HG03196 (cell line): ENCODE measurements around the gene GALNT15.

Experiments used
- ATAC-seq: cut with Tn5 transposase; IDR thresholded peaks from one replicate; pipeline ENCODE4 v1.9.1; 2021; ENCODE audit not compliant: unreplicated experiment

Gene GALNT15

GRCh38 chr3:16174389-16174788 is at the start of gene GALNT15:
TSS of gene GALNT15 (plus strand) at chr3:16174680. CDS start at chr3:16175152, 472 bp downstream.
- no peak for ATAC-seq

DNA sequence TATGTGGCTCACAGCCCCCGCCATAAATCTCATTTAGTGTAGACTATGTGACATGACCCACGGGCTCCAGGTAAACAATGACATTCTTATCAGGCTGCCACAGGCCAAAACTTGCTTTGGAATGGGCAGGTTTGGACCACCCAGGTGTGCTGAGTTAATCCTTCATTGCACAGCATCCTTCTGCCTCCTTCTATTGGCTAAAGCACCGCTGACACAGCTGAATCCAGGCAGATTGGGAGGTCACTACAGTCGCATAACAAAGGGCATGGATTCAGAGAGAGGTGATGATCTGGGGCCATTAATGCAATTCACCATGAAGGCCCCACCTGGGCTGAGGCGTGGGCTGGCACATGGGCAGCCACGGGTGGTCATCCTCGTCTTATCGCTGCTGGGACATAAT is 47.8 kb upstream of the GALNT15 start:
- no peak for ATAC-seq

GRCh38 chr3:16127249-16127648 is 47.2 kb upstream of the GALNT15 start:
- no peak for ATAC-seq

- ATAC-seq, result no peak
Measured at GRCh38 chr3:16130066-16130465, 44.4 kb upstream of the GALNT15 start.

GRCh38 chr3:16132190-16132589 is 42.3 kb upstream of the GALNT15 start:
- no peak for ATAC-seq

DNA sequence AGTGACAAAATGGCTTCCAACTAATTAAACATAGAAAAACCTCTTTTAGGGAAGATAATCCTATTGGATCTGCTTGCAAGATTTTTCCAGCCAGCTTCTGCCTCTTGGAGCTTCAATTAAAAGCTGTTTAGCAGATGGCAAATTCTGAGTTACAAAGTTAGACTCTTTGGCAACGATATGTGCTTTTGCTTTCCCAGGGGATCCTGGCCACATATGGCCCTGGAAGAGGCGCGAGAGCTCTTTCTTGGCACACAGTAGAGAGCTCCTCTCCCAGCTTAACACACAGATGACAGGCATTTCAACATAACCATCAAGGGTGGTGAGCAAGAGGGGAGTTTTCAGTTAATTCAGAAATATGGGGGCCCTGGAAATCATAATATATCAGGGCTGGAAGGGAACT is 41.6 kb upstream of the GALNT15 start:
- ATAC-seq, result no peak

DNA sequence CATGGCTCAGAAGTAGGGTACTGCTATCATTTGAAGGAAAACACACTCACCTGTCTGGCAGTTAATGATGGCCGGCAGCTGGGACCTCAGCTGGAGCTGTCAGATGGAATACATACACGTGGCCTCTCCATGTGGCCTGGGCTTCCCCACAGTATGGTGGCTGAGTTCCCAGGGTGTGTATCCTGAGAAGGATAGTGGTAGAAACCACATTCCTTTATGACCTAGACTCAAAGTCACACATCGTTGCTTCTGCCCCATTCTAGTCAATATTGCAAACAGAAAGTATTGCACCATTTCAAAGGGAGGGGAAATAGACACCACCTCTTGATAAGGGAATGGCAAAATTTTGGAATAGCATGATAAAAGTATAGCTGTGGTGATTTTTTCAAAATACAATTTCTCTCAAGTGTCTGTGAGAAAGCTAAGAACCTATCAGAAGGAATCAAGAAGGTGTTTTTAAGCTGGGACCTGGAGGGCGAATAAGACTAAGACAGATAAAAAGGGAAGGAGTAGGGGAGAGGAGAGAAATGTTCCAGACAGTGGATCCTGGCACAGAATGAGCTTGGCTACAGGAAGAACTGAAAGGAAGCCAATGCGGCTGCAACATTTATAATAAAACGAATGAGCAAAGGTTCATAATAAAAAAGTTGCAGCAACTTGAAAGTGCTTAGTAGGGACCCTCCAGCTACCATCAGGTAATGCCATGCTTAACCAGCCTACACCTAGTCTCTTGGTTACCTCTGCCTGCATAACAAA is 40.1 kb upstream of the GALNT15 start:
- no peak for ATAC-seq

GRCh38 chr3:16136055-16136454 is 38.4 kb upstream of the GALNT15 start:
- ATAC-seq, result no peak

DNA sequence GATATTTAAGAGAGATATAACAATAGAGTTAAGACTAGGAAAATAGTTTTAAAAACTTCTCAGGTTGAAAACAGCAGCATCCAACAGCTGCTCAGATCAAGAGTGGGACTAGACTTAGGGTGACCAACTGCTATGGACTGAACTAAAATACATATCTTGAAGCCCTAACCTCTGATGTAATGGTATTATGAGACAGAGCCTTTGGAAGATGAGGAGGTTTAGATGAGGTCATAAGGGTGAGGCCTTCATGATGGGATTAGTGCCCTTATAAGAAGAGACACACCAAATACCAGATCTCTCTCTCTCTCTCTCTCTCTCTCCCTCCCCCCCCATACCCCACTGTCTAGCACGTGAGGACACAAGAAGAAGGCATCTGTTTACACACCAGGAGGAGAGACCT is 37.4 kb upstream of the GALNT15 start:
- ATAC-seq, result no peak

DNA sequence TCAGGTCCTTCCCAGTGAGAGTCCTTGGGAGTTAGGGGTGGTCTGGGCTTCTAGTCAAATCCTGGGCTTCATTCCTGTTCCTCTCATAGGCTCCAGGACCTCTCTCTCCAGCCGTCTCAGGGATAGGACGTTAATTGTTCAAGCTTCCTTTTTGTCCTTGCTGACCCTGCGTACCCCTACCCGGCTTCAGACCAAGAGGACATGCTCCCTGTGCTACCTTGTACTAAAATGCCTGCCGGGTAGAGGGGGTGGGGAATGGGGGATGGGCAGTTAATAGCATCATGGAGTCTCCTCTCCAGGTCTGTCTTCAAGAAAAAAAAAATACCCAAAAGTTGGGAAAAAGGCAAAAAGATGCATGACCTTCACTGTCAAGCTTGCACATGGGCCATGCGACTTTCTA is 36.5 kb upstream of the GALNT15 start:
- ATAC-seq, result no peak

DNA sequence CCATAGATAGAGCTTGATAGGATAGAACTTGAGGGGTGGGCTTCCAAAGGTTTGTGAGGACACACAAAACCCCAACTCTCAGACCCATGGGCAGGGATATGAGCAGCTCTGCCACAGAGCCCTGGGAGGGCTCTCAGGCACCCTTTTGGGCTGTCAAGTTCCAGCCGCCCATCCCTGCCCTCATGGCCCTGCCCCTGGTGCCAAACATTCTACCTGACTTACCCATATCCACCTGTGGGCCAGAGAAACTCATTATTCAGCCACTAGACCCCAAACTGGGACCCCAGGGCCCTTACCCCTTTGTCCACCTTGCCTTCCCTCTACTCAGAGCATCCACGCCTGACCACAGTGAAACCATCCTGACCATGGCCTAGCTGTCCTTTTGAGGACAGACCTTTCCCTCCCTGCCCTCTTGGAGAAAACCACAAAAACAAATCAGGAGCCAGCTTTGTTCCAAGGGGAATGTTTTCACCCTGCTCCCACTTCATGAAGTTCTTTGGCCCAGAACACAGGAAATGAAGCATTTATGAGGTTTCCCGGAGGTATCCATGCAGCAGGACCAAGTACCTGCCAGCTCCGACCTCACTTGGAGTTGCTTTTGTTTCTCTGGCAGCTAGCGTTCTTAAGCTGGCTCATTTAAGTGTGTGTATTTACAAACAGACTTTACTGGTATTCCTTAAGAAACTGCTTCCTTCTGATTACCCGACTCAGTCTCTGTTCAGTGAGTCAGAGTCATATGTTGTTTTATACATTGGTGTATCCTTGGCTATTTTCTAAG is 34.2 kb upstream of the GALNT15 start:
- no peak for ATAC-seq

GRCh38 chr3:16140894-16141285 is 33.6 kb upstream of the GALNT15 start:
- ATAC-seq, result no peak

- no peak for ATAC-seq
Measured at GRCh38 chr3:16142350-16143025, 32.0 kb upstream of the GALNT15 start.

GRCh38 chr3:16143861-16144447 is 30.5 kb upstream of the GALNT15 start:
- no peak for ATAC-seq

- ATAC-seq, result no peak
Measured at GRCh38 chr3:16145176-16145575, 29.3 kb upstream of the GALNT15 start.

DNA sequence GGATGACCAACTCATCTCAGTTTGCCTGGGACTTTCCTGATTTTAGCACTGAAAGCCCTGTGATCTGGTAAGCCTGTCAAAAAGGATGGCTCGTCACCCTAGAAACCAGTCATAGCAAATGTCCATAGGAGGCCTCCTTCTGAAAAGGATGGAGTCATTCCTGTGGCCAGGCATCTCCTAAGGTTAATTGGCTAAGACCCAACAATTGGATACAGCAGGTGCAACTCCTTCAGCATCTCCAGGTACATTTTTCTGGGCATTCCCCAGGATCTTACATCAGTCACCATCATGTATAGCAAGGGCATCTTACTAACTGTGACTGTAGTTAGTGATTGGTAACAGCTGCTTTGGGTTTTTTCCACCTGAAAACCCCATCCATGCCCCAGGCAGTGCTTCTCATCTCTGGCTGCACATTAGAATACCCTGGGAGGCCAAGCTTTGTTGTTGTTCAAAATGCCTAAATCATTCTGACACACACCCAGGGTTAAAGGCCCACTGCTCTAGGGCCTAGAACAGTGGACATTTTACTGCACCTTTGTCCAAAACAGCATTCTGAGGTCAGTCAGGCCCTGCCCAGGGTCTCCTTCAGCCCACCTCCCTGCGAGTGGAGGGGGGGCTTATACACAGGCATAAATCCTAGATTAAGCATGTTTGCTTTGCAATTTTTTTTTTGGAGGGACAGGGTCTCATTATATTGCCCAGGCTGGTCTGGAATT is 28.3 kb upstream of the GALNT15 start:
- ATAC-seq, result peak; percentile 47

DNA sequence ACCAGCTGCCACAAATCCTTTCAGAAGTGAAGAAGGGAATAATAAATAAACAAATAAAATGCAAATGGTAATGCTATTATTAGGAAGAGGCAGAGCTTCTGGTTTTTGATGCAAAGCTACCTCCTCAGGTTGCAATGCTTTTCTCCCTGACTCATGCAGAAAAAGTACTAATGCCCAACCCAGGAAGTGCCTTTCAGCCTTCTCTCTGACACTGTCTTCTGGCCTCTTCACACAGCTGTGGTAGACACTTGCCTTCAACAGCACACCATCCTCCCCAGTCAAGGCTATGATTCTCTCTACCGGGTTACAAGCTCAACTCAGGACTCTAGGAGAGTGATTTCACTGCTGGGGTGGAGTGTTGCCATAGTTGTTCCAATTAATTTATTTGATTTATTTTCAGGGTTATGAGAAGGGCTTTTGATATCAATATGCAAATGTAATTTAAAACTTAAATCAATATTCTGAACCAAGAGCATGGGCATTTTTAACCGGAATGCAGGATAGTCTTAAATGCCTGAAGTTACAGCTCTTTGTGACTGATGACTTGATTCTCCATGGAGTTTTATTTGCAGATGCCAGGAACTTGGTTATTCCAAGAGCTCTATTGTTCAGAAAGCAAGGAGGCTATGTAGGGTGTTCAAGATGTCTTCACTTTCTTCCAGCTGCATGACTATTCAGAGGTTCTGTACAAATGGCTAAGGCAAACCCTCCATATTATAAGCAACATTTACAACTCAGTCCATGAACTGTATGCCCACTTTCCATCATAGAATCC is 27.1 kb upstream of the GALNT15 start:
- ATAC-seq, result no peak

DNA sequence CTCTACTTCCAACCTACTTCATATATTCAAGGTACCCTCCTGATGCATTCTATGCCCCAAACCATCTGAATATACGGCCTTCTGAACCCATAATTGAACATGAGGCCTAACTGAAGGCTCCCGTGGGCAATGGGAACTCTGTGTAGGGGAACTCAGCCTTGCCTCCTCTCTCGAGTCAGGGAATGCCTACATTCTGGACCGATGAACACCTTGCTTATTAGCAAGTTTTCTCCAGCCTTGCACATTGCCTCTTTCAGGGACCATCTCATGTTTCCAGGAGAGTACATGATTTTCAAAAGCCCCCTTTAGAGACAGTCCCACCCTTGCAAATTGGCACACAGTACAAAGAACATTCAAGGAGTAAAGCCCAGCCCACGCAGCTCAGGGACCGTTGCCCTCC is 26.3 kb upstream of the GALNT15 start:
- ATAC-seq, result no peak

DNA sequence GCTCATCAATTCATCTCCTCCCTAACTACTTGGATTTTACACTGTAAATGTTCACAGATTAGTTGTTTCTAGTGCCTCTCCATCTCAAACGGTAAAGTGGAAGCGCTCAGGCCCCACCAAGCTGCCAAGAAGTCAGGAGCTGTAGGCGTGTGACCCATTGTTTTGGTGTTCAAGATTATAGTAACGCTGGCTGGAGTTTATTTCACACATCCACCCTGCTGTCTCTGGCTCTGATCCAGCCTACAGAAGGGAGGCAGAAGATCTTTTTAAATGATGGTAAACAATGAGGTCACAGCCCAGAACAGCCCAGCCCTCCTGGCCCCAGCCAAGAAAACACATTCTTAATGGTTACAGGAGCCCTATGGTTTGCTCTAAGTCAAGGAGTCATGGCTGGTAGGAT is 25.7 kb upstream of the GALNT15 start:
- ATAC-seq, result no peak

DNA sequence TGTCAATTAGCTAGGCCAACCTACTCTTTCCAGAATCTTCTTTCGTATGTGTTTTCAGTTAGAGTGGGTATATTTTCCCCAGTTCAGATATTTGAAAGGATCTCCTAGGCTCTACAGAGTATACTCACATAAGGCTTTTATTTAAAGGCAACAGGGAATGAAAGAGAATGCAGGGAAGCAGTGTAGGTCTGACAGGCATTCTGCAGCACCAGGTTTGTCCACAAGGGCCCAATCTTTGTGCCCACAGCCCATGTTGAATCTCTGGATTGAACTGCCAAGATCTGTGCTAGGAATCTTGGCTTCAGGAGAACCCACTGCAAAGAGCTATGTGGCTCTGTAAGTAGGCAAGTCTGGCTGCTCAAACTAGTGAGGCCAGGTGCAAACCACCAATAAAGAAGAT is 24.2 kb upstream of the GALNT15 start:
- ATAC-seq, result no peak
